ENCODE results near the gene ANKMY1. TPM values are rescaled to one million over a fixed set of nuclear protein-coding genes. Genes with fewer than 3 reads are reported as not detected.
A peak's percentile ranks its signal among the peaks of the same experiment; 100 is the strongest.

The ANKMY1 gene
- total and polyA plus RNA-seq, 2 donors (not counting 1 experiment from before 2014, with no cell fraction given) = 51.7 to 72.1 TPM

DNA sequence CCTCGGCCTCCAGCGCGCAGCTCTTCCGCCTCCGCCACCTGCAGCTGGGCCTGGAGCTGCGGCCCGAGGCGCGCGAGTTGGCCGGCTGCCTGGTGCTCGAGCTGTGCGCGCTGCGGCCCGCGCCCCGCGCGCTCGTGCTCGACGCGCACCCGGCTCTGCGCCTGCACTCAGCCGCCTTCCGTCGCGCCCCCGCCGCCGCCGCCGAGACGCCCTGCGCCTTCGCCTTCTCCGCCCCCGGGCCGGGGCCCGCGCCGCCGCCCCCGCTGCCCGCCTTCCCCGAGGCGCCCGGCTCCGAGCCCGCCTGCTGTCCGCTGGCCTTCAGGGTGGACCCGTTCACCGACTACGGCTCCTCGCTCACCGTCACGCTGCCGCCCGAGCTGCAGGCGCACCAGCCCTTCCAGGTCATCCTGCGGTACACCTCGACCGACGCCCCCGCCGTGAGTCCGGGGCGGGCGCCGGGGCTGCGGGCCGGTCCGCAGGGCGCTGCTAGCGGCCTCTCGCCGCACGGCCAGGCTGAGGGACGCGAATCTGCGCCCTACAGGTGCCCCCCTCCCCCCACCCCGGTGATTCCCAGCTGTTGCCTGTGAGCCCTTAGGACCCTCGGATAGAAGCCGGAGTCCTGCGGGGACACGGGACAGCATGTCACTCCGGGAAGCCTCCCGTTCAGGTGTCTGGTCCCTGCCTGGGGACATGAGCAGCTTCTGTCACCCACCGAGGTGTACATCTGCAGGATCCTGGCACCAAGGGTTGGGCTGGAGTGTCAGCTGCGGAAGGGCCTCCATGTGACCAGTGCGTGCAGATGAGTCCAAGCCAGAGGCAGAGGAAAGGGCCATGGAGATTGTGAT, 11.1 kb upstream of the ANKMY1 start:
- Histone ChIP-seq H3K9ac (ENCODE audit: low read length) (peak overlapping the region; percentile 81), H3K4me3 (ENCODE audit: control extremely low read depth in 1 of 5, extremely low read depth in 1 of 5, insufficient read depth in 1 of 5, low read depth in 2 of 5, low read length in 4 of 5) (peak overlapping the region; percentile 46 to 69 (median 60)), H3K79me2 (ENCODE audit: control insufficient read depth, insufficient read depth, low read length) (peaks cover 67% of the 10 kb centered on the region), H4K20me1 (ENCODE audit: control insufficient read depth, insufficient read depth, low read length, poor library complexity, severe bottlenecking) (peaks cover 59% of the 10 kb centered on the region), H3K27me3 (replicated peaks in 1 of 4; ENCODE audit: control extremely low read depth in 1 of 4, control insufficient read depth in 3 of 4, insufficient read depth in 4 of 4, low read length in 3 of 4) (no peaks in the 10 kb centered on the region), H3K27ac (ENCODE audit: low read length in 2 of 2) (peak overlapping the region in 1 of 2 donors; percentile 65), H3K9me3 (ENCODE audit: control extremely low read depth in 1 of 3, control insufficient read depth in 2 of 3, insufficient read depth in 1 of 3, low read length in 2 of 3) (no peaks in the 10 kb centered on the region), H2AFZ (ENCODE audit: insufficient read depth, low read depth, low read length, poor library complexity, severe bottlenecking) (peak overlapping the region; percentile 69), H3K36me3 (replicated peaks in 1 of 2; ENCODE audit: control extremely low read depth in 1 of 2, control insufficient read depth in 1 of 2, extremely low read depth in 1 of 2, insufficient read depth in 2 of 2, low read length in 1 of 2) (peaks cover 0 to 14% of the 10 kb centered on the region in 2 experiments), H3K4me2 (replicated peaks; ENCODE audit: low read depth, low read length, poor library complexity, severe bottlenecking) (peak overlapping the region; percentile 98), H3K4me1 (ENCODE audit: control insufficient read depth in 2 of 2, insufficient read depth in 2 of 2, low read length in 2 of 2) (peaks cover 54 to 62% of the 10 kb centered on the region in 2 donors)
- ATAC-seq (ENCODE audit: low read depth) = peak; percentile 9
- DNase-seq = peak; percentile 83
- Mint-ChIP-seq H3K9me3 (ENCODE audit: insufficient read depth) (no peaks in the 10 kb centered on the region), H3K4me1 (peaks cover 64% of the 10 kb centered on the region), H3K27ac (peak overlapping the region; percentile 81), H3K27me3 (no peaks in the 10 kb centered on the region), H3K4me3 (peak overlapping the region; percentile 82)
- intact Hi-C loops (cut with micrococcal nuclease) = loop anchor here (1.0 to 10.0 kb wide), 2 partner anchors 9 to 536 kb away; partner anchors contain the start of genes DUSP28 and MTERF4
- POLR2A ChIA-PET = interaction anchor here (0.6 to 2.3 kb wide), 5 partner anchors 8 to 132 kb away, joined by 3 to 21 read pairs (median 4); partner anchors contain the start of gene CAPN10
- 2% methylated on average over 92 of the region's 93 CpGs for WGBS (ENCODE audit: insufficient coverage)
- CTCF ChIA-PET = interaction anchor here (0.6 to 1.4 kb wide), 5 partner anchors 11 to 273 kb away, joined by 4 to 18 read pairs (median 4); partner anchors contain the start of gene CAPN10
- TF ChIP-seq, protein P1, sequence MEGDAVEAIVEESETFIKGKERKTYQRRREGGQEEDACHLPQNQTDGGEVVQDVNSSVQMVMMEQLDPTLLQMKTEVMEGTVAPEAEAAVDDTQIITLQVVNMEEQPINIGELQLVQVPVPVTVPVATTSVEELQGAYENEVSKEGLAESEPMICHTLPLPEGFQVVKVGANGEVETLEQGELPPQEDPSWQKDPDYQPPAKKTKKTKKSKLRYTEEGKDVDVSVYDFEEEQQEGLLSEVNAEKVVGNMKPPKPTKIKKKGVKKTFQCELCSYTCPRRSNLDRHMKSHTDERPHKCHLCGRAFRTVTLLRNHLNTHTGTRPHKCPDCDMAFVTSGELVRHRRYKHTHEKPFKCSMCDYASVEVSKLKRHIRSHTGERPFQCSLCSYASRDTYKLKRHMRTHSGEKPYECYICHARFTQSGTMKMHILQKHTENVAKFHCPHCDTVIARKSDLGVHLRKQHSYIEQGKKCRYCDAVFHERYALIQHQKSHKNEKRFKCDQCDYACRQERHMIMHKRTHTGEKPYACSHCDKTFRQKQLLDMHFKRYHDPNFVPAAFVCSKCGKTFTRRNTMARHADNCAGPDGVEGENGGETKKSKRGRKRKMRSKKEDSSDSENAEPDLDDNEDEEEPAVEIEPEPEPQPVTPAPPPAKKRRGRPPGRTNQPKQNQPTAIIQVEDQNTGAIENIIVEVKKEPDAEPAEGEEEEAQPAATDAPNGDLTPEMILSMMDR (IDR thresholded peaks at IDR 0.05) = no peak
